HepG2 (cell line): ENCODE results near the gene ADGRL1. TPM values are rescaled to one million over a fixed set of nuclear protein-coding genes. Genes with fewer than 3 reads are reported as not detected.

Experiments used
- ARNT ChIP-seq: fragments of 450-650 bp; IDR thresholded peaks from 2 replicates; pipeline ENCODE4 v1.6.1; 2017
- ATF4 ChIP-seq, 2 experiments: fragments of 450-650 bp in 1 of 2; sonication (generic) in 1 of 2; formaldehyde crosslinking; IDR thresholded peaks; 2 replicates each; pipeline versions ENCODE4 v1.5.0 to v1.8.0; 2020 to 2022; ENCODE audit warnings: mild to moderate bottlenecking in 1 of 2, missing genetic modification reagents in 1 of 2
- BRCA1 ChIP-seq: sonication (generic); formaldehyde crosslinking; IDR thresholded peaks from 2 replicates; pipeline ENCODE4 v1.4.0; 2020; ENCODE audit warnings: missing genetic modification reagents
- ELK4 ChIP-seq: sonication (generic); formaldehyde crosslinking; IDR thresholded peaks from 2 replicates; pipeline ENCODE4 v1.9.0; 2021; ENCODE audit warnings: missing genetic modification reagents, borderline replicate concordance
- GATAD2A ChIP-seq: IDR thresholded peaks from 2 replicates; pipeline ENCODE4 v1.6.1; 2016
- HMGXB3 ChIP-seq: sonication (generic); formaldehyde crosslinking; IDR thresholded peaks from 2 replicates; pipeline ENCODE4 v1.4.0; 2020; ENCODE audit warnings: missing genetic modification reagents, borderline replicate concordance
- KLF6 ChIP-seq: IDR thresholded peaks from 2 replicates; pipeline ENCODE4 v1.8.0; 2016; ENCODE audit warnings: missing biosample characterization, missing genetic modification reagents
- MNT ChIP-seq: fragments of 450-650 bp; IDR thresholded peaks from 2 replicates; pipeline ENCODE4 v1.6.1; 2016
- NFE2 ChIP-seq: sonication (generic); formaldehyde crosslinking; IDR thresholded peaks from 2 replicates; pipeline ENCODE4 v1.4.0; 2020; ENCODE audit warnings: missing genetic modification reagents
- PRDM10 ChIP-seq: sonication (generic); formaldehyde crosslinking; IDR thresholded peaks from 2 replicates; pipeline ENCODE4 v1.4.0; 2020; ENCODE audit warnings: low read depth, missing genetic modification reagents
- SP4 ChIP-seq: sonication (generic); formaldehyde crosslinking; IDR thresholded peaks from 2 replicates; pipeline ENCODE4 v1.8.1; 2023; ENCODE audit warnings: mild to moderate bottlenecking, missing genetic modification reagents
- WIZ ChIP-seq: sonication (generic); formaldehyde crosslinking; IDR thresholded peaks from 2 replicates; pipeline ENCODE4 v1.5.1; 2020; ENCODE audit warnings: mild to moderate bottlenecking, missing genetic modification reagents
- ZBTB49 ChIP-seq: sonication (generic); formaldehyde crosslinking; IDR thresholded peaks from 2 replicates; pipeline ENCODE4 v1.4.0; 2020; ENCODE audit warnings: missing genetic modification reagents, borderline replicate concordance
- ZNF432 ChIP-seq: sonication (generic); formaldehyde crosslinking; IDR thresholded peaks from 2 replicates; pipeline ENCODE4 v1.5.0; 2020; ENCODE audit warnings: missing genetic modification reagents, mild to moderate bottlenecking, borderline replicate concordance
- ZNF550 ChIP-seq: sonication (generic); formaldehyde crosslinking; IDR thresholded peaks from 2 replicates; pipeline ENCODE4 v1.4.0; 2020; ENCODE audit warnings: mild to moderate bottlenecking, missing genetic modification reagents, borderline replicate concordance
- polyA plus RNA-seq, 8 experiments: library from polyadenylated mRNA; depleted of rRNA in 3 of 8; stranded (reverse) in 7 of 8; unstranded in 1 of 8; fragments of >200 nt; fragmentation: Illumina TruSeq in 4 of 8; extraction: Trizol in 4 of 8; gene quantifications; 2 replicates each; pipeline versions ENCODE4 v1.2.1 to v1.2.3, GENCODE V29; 2011 to 2016; ENCODE audit warnings: low read depth in 4 of 8, missing spikeins in 1 of 8, mixed read lengths in 1 of 8; ENCODE audit not compliant: insufficient read depth in 1 of 8
- total RNA-seq, 5 experiments: library from RNA; depleted of rRNA; stranded (reverse); fragments of >200 nt; fragmentation: Illumina TruSeq; extraction: Trizol; gene quantifications; 2 replicates each; pipeline ENCODE4 v1.2.3, GENCODE V29; 2016; ENCODE audit warnings: low read depth in 1 of 5

ADGRL1 gene
- total and polyA plus RNA-seq, 2 of the 13 experiments (the other 11 are each of a cell fraction or from before 2014, with no cell fraction given), result 0.49 to 1.7 TPM

- TF ChIP-seq PRDM10 (CRISPR knock-in tag) (no peak), MNT (no peak), ELK4 (no peak), NFE2 (CRISPR knock-in tag) (no peak), HMGXB3 (CRISPR knock-in tag) (0 out of 2 replicates have a peak, but pooled peaks have one; percentile 39), BRCA1 (CRISPR knock-in tag) (no peak), ZNF432 (no peak), ZNF550 (CRISPR knock-in tag) (no peak), ARNT (no peak), KLF6 (no peak), GATAD2A (CRISPR knock-in tag) (no peak), SP4 (CRISPR knock-in tag) (peak; percentile 80; the same call in 1 of the 2 replicates), ATF4 (CRISPR knock-in tag; IDR thresholded peaks at IDR 0.05) (no peak), ZBTB49 (CRISPR knock-in tag) (no peak), WIZ (CRISPR knock-in tag) (no peak)
Observed at GRCh38 chr19:14117668-14118164, 88.3 kb downstream of the ADGRL1 start, which contains the start of gene PRKACA (continued).
